Fibroblast of skin of scalp (primary cell): ENCODE measurements around the gene HSPB2.
"Not testable (repeated sequence)": the region's sequence is repeated elsewhere in the genome, so short reads cannot be mapped to it uniquely, and the experiment has no call there.

ENCODE experiments used
- DNase-seq: peaks from one replicate; pipeline ENCODE4 v3.0.0-alpha.2; 2013

The HSPB2 gene

DNA sequence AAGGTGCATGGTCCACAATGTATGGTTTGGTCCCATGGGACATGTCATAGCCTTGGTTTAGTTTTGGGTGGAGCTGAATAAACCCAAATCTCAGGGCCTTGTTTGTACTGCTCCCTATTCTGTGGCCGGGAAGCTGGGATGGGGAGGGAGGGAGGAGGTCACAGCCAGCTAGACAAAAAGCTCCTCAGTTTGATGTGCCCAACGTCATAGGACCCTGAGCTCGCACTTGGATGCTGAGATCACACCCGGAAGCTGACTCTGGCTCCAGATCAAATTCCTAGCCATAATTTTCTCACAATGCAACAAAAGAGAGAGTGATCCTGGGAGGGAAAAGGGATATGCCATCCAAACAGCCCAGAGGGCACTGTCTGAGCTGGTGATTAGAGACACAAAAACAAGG is 1.5 kb downstream of the HSPB2 start:
- DNase-seq: peak; percentile 95

DNA sequence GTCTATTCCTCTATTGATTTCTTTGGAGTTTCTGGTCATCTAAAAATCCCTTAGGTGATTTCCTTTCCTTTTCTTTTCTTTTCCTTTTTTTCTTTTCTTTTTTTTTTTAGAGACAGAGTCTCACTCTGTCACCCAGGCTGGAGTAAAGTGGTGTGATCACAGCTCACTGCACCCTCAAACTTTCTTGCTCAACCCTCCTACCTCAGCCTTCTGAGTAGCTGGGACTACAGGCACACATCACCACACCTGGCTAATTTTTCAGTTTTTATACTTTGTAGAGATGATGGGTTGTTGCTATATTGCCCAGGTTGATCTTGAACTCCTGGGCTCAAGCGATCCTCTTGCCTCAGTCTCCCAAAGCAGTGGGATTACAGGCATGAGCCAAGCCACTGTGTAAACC is 4.2 kb downstream of the HSPB2 start:
- DNase-seq: no peak

- no peak for DNase-seq
Measured at GRCh38 chr11:111917312-111917711, 4.8 kb downstream of the HSPB2 start.

- DNase-seq: no peak
Measured at GRCh38 chr11:111917788-111918187, 5.3 kb downstream of the HSPB2 start.

- peak; percentile 58 for DNase-seq
Measured at GRCh38 chr11:111918390-111919256, 6.1 kb downstream of the HSPB2 start, which contains the start of gene C11orf52. C11orf52 (plus strand) TSS chr11:111918913; CDS start chr11:111918973, 60 bp downstream.

DNA sequence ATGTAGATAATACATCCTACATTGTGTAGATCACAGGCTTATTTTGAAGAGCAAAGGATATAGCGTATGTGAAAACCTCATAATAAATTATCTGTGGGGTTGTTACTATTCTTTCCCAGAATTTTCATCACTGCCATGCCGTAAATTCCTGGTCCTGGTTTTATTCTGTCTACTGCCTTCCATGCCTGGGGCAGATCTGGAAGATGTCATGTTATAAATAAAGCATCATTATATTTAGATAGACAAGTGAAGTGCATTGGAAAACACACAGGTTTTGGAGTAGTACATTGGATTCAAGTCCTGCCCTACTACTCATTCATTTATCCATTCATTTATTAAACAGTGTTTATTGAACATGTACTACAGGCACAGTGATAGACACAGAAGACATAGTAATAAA is 8.4 kb downstream of the HSPB2 start:
- DNase-seq: no peak

DNA sequence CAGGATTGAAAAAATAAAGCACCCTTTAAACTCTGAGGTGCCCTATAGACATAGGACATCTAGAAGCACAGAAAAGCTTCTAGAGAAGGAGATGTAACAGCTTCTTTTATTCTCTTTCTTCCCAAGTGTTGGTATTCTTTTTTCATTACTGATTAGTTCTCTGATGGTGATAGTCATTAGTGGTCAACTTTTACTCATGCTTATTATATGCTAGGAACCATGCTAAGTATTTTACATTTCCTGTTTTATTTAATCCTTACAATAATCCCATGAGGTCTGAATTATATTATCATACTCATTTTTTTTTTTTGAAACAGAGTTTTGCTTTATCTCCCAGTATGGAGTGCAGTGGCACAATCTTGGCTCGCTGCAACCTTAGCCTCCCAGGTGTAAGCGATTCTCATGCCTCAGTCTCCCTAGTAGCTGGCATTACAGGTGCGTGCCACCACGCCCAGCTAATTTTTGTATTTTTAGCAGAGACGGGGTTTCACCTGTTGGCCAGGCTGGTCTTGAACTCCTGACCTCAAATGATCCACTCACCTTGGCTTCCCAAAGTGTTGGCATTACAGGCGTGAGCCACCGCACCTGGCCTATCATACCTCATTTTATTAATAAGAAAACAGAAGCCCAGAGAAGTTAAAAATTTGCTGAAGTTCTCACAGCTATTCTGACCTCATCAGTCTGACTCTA is 9.2 kb downstream of the HSPB2 start:
- DNase-seq: peak; percentile 35

DNA sequence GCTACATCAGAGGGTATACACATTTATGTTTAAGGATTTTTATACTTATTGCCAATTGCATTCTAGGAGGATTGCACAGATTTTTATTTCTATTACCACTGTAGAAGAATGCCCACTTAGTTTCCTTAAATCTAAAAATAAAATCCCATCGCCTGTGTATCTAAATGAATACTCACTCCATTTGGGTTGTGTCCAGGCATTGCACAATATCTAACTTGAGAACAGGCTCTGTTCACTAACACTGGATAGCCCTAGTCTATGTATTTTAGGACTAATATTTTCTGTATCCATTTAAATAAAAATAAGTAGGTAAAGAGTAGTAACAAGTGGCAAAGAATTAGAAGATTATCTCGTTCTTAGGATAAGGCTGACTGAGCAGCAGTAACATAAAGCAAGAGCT is 10.3 kb downstream of the HSPB2 start:
- peak; percentile 90 for DNase-seq

DNA sequence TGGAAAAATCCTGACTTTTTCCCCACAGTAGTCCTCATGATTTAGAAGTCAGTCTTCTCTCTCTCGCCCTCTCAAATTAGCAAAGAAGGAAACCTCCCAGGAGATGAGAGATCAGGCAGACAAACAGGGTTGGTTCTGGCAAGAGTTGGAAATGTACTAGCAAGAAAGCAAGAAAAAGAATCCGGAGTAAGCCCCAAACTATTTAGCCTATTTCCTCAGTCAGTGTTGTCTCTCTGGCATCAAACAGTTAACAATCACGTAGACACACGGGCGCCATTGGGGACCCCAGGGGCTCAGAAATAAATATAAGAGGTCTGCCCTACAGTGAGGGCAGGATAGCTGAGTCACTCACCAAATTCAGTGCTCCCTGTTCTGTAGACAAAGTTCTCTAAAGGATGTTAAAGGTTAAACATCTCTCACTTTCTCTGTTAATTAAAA is 10.8 kb downstream of the HSPB2 start:
- peak; percentile 87 for DNase-seq

- no peak for DNase-seq
Measured at GRCh38 chr11:111923951-111924350, 11.4 kb downstream of the HSPB2 start.

- no peak for DNase-seq
Measured at GRCh38 chr11:111925953-111926352, 13.4 kb downstream of the HSPB2 start.

- DNase-seq: peak; percentile 97
Measured at GRCh38 chr11:111926505-111927391, 14.2 kb downstream of the HSPB2 start.

DNA sequence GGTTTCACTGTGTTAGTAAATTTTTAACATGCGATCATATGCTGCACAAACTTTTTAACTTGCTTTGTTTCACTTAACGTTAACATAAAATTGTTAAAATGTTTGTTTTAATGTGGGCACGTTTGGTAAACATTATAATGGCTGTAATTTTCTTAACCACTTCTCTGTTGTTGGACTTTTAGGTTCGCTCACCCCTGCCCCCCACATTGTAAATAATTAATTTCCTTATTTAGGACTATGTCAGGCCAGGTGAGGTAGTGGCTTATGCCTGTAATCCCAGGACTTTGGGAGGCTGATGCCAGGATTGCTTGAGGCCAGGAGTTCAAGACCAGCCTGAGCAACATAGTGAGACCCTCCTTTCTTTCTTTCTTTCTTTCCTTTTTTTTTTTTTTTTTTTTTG is 17.9 kb downstream of the HSPB2 start:
- DNase-seq: no peak

- DNase-seq: no peak
Measured at GRCh38 chr11:111932611-111932950, 20.0 kb downstream of the HSPB2 start.

DNA sequence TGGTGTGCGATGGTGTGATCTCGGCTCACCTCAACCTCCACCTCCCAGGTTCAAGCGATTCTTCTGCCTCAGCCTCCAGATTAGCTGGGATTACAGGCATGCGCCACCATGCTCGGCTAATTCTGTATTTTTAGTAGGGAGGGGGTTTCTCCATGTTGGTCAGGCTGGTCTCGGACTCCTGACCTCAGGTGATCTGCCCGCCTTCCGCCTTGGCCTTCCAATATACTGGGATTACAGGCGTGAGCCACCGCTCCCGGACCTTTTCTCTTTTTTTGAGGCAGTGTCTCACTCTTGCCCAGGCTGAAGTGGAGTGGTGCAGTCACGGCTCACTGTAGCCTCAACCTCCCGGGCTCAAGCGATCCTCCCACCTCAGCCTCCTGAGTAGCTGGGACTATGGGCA is 20.6 kb downstream of the HSPB2 start:
- not testable (repeated sequence) for DNase-seq

DNA sequence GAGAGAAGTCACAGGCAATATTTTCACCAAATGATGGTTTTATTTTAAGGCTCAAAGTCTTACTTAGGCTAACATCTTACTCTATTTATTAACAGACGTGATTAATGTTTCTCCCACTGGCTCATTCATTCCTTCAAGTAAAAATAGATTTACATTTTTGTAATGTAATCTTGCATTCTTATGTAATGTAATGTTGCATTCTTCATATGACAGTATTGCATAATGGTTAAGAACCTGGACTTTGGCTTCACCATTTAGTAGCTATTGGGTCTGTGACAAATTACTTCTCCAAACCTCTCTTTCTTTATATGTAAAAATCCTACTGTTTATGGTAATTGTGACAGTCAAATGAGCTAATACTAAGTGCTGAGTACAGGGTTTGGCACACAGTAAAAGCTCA is 21.3 kb downstream of the HSPB2 start:
- peak; percentile 46 for DNase-seq

GRCh38 chr11:111934306-111934705 is 21.8 kb downstream of the HSPB2 start:
- no peak for DNase-seq

DNA sequence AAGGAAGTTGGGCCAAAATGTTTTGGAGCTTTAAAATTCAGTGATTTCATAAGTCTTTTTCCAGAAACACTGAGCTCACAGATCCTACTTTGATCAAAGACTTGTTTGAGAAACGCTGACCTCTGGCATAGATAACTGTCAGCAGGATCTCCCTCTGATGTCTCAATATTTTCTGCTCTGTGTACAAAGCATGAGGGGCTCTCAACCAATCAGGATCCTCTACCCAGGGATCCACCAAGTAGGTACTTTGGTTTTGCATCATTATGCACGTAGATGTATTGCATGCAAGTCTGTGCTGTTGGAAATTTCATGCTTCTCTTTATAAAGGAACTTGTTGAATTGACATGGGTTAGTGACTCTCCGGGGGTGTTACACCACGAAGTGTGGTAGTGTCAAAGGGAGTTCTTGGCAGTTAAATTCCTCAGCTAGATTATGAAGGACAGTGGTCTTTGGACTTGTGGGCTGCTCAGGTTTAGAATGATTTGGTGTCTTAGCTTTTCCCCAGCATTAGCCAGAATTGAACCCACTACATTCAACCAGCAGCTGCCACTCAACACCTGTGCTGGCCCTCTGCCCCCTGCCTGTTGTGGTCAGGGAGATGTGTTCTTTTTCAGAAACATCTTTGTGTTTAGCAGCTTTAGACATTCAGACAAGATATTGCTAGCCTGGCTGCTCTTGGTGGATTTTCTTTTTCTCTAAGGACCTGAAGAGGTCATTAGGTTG is 22.9 kb downstream of the HSPB2 start:
- no peak for DNase-seq

DNA sequence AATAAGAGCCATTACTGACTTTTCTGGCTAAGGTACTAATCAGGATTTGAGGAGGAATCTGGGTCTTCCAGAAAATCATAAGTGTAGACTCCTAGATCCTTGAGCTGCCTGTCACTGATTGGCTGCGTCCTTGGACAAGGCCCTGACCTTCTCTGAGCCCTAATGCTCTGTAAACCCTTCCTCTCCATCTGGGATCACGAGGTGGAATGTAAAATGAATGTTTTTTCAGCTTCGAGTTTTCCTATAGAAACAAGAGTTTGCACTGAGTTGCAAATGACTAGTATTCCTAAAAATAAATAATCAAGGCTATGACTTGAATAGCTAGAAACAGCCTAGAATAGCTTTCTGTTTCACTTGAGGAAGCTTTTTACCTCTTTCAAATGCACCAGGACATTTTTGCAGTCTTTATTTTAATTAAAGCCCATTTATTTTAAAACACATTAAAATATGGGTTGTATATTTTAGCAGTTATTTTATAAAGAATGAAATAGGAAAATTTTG is 23.6 kb downstream of the HSPB2 start:
- DNase-seq: no peak

DNA sequence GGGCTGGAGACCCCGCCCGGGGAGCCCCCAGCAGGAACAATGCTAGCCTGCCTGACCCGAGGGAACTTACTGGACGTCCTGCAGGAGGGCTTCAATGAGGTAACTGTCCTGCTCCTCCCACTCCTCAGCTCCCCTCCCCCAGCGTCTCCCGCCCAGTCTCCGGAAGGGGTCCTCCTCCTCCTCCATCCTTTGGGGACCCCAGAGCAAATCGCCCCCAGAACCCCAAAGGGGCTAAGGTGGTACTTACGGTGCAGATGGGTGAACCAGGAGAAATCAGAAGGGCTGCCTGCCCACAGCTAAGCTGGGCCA is 24.9 kb downstream of the HSPB2 start:
- DNase-seq: no peak

GRCh38 chr11:111937844-111938243 is 25.3 kb downstream of the HSPB2 start:
- DNase-seq: no peak

DNA sequence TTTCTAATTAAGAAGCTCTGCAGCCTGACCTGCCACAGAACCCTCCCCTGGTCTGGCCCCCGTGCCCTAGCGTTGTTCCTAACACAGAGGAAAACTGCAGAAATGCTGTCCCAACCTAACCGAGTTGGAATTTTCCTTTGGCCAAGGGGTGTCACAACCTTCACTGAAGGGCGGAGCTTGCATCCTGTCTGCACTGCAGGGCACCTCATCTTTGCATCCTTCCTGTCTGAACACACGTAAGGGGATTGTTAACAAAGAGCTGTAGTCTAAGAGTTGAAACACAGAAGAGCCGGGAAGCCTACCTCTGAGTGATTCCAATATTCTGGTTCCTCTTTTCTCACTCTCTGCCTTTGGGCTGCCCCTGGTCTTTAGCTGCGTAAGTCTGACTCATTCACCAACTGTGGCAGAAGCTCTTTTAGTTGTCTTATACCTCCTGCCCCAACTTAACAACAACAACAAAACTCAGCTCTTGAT is 26.2 kb downstream of the HSPB2 start:
- DNase-seq: peak; percentile 32
